Gastrocnemius medialis (tissue), 4 donors: Measurements from ENCODE around the gene PPARG.

ENCODE experiments used
- CTCF ChIP-seq, 5 experiments: fragments of 450-650 bp in 3 of 5; fragments of 200-600 bp in 2 of 5; sonication (generic) in 2 of 5; IDR thresholded peaks in 4 of 5; conservative IDR thresholded peaks in 1 of 5; 1 replicate in 4 of 5; 2 replicates in 1 of 5; pipeline ENCODE4 v1.5.1; 2016 to 2019; ENCODE audit warnings: antibody characterized with exemption in 5 of 5, mild to moderate bottlenecking in 3 of 5, moderate library complexity in 3 of 5
- POLR2A ChIP-seq, 2 donors: fragments of 450-650 bp; IDR thresholded peaks; one replicate each; pipeline ENCODE4 v1.6.1; 2017; ENCODE audit warnings: antibody characterized with exemption in 2 of 2, mild to moderate bottlenecking in 2 of 2, moderate library complexity in 2 of 2

DNA sequence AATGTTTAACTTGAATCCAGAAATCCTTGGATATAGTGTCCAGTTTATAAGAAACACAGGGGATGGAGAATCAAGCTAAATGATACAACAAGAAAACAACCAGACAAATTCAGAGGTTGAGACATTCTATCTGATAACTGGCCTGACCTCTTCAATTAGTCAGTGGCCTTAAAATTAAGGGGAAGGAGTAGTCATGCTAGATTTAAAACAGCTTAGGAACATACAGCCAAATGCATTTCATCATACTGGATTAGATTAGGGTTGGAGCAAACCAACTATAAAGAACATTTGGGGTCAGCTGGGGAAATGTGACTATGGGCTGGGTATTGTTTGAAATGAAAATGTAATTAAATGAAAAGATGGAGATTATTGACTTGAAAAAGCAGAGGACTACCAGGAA is 53.3 kb downstream of the PPARG start:
- TF ChIP-seq CTCF (IDR thresholded peaks at IDR 0.05 in 4 of 5, conservative IDR thresholded peaks at IDR 0.05 in 1 of 5) (no peak), POLR2A (IDR thresholded peaks at IDR 0.05) (no peak)
